GM21717 (cell line): ENCODE results near the gene NEMF.
"Not testable (repeated sequence)": the region's sequence is repeated elsewhere in the genome, so short reads cannot be mapped to it uniquely, and the experiment has no call there.

Experiments
- ATAC-seq: cut with Tn5 transposase; IDR thresholded peaks from one replicate; pipeline ENCODE4 v1.9.1; 2021; ENCODE audit warnings: mild to moderate bottlenecking, moderate library complexity; ENCODE audit not compliant: unreplicated experiment

Gene NEMF, protein sequence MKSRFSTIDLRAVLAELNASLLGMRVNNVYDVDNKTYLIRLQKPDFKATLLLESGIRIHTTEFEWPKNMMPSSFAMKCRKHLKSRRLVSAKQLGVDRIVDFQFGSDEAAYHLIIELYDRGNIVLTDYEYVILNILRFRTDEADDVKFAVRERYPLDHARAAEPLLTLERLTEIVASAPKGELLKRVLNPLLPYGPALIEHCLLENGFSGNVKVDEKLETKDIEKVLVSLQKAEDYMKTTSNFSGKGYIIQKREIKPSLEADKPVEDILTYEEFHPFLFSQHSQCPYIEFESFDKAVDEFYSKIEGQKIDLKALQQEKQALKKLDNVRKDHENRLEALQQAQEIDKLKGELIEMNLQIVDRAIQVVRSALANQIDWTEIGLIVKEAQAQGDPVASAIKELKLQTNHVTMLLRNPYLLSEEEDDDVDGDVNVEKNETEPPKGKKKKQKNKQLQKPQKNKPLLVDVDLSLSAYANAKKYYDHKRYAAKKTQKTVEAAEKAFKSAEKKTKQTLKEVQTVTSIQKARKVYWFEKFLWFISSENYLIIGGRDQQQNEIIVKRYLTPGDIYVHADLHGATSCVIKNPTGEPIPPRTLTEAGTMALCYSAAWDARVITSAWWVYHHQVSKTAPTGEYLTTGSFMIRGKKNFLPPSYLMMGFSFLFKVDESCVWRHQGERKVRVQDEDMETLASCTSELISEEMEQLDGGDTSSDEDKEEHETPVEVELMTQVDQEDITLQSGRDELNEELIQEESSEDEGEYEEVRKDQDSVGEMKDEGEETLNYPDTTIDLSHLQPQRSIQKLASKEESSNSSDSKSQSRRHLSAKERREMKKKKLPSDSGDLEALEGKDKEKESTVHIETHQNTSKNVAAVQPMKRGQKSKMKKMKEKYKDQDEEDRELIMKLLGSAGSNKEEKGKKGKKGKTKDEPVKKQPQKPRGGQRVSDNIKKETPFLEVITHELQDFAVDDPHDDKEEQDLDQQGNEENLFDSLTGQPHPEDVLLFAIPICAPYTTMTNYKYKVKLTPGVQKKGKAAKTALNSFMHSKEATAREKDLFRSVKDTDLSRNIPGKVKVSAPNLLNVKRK

DNA sequence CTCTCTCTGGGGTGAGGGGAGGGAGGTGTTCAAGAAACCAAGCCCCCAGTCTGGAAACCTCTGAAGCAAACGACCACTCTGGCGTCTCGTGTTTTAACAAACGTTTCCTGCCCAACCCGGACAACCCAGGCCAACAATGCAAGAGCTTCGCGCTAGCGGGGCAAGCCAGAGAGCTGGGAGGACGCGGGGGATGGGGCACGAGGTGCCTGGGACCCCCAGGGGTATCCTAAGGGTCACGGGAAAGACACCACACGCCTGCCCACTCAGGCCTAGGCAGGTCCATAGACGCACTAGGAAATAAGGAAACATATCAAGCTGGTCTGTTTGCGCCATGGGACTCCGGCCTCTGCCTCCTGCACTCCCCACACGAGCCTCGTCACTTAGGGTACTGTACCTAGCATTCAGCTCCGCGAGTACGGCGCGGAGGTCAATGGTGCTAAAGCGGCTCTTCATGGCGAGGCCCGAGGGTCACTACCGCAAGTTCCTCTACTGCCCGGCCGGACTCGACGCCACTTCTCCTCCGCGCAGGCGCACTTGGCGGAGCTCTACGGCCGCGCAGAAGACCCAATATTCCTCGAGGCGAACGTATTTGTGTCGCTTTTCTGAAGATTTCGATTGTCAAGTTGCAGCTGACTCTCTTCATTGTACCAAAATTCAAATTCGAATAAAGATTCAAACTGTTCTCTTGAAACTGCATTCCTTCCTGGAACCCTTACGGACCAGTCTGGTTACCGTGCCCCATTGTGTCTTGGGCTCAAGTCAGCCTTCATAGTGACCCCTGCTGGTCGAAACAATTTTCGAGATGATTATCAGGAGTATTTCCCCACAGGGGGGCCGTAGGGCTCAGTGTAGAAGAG lies at the start of gene NEMF:
Gene NEMF, minus strand, starts transcription at position 488 of the 857 bp plus-strand sequence. Its CDS starts 35 bp downstream, at position 453.
- ATAC-seq = peak; percentile 80

DNA sequence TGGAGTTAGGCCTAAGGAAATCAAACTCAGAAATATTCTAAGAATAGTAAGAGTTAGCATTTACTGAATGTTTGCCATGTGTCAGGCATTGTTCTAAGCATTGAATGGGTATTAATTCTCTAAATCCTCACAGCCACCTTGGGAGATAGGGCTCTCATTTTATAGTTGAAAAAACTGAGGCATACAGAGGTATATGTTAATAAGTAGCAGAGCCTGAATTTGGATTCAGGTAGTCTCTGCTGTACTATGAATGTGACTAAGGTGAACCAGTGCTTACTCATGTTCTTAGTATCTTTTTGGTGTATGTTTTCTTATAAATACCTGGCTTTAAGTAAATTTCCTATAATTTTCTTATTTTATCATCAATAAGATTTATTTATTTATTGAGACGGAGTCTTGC lies 48.4 kb upstream of the NEMF start:
- ATAC-seq = no peak

DNA sequence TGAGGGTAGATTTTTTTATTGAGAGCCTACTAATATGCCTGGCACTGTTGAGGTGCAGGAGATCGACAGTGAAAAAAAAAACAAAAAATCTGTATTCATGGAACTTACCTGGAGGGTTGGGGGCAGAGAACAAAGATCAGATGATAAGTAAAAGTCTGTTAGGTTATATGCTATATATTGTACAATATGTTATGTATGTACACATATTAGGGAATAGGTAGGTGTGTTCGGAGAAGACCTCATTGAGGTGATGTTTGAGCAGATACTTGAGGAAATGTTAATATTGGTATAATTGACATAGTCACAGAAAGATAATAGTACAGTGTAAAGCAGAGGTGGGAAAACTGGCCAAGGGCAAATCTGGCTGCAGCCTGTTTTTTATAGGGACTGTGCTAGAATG lies 45.9 kb upstream of the NEMF start:
- no peak for ATAC-seq

DNA sequence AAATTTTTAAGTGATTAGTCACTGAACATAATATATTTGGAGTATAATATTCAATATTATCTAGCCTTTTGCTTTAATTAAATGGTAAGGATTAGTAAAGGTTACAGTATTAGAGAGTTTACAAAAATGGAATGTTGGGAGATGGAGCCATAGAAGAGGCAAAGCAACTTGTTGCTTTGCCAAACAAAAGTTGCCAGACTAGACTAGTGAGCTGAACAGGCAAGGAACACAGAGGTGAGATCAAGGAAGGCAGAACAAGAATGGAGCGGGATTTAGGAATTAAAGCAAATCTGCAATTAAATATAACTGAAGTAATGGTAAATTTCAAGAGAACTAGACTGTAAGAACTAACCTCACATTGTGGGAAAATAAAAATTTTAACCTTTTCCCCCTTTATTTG lies 45.4 kb upstream of the NEMF start:
- no peak for ATAC-seq

DNA sequence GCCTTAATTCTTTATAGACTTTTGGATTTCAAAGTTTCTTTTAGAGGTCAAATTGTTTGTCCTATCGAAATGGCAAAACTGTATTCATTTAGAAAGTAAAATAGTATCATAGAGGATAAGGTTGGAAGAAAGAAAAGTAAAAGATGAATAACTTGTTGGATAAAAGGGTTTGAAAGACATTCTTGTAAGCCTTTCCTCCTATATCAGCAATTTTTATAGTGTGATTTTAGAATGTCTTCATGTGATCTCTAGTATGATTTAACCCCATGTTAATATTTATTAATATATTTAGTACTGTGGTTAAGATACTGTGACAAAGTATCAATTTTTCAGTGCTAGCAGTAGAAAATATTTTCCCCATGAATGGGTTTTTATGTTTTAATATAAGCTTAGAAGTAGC lies 44.8 kb upstream of the NEMF start:
- ATAC-seq = no peak

DNA sequence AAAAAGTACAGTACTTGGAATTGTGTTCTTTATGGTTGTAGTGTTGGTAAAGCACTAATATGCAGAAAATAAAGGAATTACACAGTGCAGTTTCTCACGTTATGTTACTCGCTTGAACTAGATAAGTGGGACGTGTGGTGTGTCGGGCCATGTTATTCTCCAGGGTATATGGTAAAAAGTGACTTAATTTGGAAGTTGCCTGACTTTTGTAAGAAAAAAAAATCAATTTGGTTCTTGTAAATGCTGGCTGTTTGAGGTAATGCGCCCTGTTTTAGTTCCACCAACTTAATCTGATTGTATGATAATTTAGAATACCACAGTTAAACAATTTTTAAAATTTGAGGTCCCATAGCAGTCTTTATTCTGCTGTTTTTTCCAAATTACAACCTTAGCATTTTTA lies 44.4 kb upstream of the NEMF start:
- no peak for ATAC-seq

DNA sequence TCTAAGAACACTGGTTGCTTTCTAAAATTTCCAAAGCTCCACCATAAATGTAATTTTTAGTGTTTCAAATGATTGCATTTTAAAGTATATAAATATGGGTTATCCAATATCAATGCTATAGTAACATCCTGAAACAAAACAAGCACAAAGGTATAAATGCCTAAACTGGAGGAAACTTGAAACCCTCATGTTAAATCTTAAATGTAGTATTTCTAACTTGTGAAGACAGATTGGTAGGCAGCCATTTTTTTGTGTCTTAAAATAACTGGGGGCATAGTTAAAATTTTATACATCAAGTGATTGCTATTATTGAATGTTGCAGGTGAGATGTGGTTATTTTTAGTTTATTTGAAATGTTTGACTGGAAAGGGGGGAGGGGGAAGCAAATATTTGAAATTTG lies 43.7 kb upstream of the NEMF start:
- ATAC-seq = not testable (repeated sequence)

DNA sequence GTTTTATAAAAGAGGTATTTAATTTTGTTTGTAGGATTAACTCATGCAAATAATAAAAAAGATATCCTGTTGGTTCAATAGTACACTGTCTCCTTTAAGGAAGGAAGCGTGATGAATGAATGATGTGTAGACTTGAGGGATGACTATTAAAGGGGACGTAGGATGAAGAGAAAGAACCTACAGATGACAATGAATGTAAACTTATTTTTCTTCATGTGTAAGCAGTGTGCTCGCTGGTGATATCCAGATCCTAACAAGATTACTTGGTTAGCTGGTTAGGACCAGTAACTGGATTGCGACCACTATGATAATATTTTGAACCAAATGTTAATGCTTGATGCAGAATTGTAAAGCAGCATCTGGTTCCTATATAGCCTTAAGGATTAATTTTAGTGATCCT lies 42.9 kb upstream of the NEMF start:
- ATAC-seq = no peak

DNA sequence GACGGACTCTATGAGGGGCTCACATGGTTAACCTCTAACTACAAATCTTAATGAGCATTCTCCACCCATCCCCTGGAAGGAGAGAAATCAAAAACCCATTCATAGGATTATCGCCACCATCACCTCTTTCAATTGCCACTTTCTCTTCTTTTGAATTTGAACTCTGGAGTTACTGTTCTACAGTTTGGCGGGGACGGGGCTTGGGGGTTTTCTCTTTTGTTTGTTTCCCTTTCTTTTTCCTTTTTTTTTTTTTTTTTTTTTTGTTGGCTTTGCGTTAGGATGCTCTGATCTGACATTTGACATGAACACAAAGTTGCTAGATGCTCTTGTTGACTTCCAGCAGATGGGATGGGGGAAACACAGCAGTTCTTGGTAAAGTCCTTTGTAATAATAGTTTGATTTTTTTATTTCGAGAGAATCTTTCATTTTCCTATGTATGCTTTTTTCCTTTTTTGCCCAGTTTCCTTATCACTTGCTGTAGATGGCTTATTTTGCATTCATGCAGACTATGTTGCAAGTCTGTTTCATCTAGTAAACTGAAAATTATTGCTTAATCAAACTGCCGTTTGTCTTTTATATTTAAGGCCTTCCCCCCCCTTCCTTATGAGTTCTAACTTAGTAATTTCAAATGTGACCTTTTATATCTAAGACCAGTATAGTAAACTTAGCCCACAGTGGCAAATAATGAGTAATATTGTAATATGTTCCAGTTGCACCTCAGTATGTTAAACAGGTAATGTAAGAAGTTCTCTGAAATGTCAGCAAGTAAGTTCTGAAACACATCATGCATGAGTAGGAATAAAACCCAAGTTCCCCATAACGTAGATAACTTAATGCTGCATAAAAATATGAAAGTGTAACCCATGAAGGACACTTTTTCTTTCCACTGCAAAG lies 41.9 kb upstream of the NEMF start:
- ATAC-seq = not testable (repeated sequence)

DNA sequence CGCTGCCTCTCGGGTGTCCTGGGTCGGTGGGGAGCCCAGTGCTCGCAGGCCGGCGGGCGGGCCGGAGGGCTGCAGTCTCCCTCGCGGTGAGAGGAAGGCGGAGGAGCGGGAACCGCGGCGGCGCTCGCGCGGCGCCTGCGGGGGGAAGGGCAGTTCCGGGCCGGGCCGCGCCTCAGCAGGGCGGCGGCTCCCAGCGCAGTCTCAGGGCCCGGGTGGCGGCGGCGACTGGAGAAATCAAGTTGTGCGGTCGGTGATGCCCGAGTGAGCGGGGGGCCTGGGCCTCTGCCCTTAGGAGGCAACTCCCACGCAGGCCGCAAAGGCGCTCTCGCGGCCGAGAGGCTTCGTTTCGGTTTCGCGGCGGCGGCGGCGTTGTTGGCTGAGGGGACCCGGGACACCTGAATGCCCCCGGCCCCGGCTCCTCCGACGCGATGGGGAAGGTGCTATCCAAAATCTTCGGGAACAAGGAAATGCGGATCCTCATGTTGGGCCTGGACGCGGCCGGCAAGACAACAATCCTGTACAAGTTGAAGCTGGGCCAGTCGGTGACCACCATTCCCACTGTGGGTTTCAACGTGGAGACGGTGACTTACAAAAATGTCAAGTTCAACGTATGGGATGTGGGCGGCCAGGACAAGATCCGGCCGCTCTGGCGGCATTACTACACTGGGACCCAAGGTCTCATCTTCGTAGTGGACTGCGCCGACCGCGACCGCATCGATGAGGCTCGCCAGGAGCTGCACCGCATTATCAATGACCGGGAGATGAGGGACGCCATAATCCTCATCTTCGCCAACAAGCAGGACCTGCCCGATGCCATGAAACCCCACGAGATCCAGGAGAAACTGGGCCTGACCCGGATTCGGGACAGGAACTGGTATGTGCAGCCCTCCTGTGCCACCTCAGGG lies 41.0 kb upstream of the NEMF start:
- ATAC-seq = peak; percentile 43

DNA sequence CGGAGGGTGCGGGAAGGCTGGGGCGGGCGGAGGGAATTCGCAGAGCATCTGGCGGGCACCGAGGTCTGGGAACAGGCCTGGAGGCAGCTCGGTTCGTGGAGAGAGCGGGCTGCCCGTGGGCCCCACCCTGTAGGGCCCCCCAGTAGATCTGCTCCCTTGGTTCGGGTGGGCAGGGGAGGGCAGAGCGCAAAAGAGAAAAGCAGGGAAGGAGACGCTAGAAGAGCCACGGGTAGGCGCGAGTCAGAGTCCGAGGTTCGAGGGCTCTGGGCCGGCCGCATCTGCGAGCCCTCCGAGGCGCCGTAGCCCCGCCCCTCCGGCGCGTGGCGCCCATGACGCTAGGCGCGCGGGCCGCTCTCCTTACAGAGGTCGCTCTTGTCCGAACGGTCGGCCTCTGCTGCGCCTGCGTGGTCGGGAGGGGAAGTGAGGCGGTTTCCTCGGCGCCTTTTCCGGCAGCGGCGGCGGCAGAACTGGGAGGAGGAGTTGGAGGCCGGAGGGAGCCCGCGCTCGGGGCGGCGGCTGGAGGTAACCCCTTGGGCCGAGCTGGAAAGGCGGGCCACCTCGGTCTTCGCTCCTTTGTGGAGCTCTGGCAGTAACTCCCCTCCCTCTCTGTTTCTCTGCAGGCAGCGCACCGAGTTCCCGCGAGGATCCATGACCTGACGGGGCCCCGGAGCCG lies 40.2 kb upstream of the NEMF start, which contains the start of gene ARF6:
Gene ARF6, plus strand, starts transcription at position 447 of the 673 bp plus-strand sequence. CDS start 655 bp downstream, outside the sequence.
- peak; percentile 76 for ATAC-seq

DNA sequence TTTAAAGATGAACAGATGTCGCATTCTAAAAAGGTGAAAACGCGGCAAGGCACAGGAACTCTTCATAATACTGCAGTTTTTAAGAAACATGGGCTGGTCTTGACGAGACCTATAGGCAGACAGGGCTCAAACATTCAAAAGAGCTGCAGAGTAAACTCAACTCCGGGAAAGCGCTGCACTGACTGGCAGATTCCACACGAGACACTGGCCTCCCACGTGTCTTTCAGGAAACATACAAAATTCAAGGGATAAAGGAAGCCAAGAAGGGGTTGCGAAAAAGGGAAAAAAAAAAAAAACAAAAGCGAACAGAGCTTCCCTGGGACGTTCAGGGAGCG lies 39.7 kb upstream of the NEMF start:
- peak; percentile 20 for ATAC-seq

DNA sequence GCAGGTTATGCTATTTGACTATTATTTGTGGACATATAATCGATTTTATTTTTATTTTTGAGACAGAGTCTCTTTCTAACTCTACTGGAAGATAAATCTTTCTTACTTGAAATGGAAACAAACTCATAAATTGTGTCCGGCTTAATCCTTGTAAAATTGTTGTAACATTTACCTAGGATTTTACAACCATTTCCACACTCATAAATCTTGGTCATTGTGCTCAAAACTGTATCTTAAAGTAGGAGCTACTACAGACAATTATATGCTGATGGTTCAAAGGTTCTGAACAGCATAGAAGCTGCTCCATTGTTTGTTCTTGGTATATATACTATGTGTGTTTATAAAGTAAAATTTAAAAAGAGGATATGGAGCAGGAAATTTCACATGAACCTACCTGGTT lies 35.7 kb upstream of the NEMF start:
- ATAC-seq = no peak

DNA sequence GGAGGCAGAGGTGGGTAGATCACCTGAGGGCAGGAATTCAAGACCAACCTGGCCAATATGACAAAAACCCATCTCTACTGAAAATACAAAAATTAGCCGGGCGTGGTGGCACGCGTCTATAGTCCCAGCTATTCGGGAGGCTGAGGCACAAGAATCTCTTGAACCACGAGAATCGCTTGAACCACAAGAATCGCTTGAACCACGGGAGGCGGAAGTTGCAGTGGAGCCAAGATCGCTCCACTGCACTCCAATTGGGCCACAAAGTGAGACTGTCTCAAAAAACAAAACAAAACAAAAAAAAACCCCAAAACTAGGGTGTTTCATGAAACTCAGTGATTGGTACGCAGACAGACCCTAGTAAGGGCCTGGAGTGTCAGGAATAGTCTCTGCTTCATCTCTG lies 33.9 kb upstream of the NEMF start:
- ATAC-seq = no peak

DNA sequence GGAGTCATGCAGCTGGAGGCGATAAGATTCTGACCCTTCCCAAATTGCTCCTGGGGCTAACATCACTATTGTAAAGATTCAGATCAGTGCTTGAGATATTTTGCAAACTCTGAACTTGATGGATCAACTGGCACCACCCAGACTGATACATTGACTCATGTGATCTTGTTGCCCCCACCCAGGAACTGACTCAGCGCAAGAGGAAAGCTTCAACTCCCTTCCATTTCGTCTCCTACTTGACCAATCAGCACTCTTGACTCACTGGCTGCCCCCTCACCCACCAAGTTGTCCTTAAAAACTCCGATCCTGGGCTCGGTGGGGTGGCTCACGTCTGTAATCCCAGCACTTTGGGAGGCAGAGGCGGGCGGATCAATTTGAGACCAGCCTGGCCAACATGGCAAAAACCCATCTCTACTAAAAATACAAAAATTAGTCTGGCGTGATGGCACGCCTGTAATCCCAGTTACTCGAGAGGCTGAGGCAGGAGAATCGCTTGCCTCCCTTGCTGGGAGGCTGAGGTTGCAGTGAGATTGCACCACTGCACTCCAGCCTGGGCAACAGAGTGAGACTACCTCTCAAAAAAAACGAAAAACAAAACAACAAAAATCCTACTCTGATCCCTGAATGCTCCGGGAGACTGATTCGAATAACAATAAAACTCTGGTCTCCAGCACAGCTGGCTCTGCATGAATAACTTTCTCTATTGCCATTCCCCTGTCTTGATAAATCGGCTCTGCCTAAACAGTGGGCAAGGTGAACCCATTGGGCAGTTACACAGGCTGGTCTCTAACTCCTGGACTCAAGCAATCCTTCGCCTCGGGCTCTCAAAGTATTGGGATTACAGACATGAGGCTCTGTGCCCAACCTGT lies 30.5 kb upstream of the NEMF start:
- no peak for ATAC-seq

DNA sequence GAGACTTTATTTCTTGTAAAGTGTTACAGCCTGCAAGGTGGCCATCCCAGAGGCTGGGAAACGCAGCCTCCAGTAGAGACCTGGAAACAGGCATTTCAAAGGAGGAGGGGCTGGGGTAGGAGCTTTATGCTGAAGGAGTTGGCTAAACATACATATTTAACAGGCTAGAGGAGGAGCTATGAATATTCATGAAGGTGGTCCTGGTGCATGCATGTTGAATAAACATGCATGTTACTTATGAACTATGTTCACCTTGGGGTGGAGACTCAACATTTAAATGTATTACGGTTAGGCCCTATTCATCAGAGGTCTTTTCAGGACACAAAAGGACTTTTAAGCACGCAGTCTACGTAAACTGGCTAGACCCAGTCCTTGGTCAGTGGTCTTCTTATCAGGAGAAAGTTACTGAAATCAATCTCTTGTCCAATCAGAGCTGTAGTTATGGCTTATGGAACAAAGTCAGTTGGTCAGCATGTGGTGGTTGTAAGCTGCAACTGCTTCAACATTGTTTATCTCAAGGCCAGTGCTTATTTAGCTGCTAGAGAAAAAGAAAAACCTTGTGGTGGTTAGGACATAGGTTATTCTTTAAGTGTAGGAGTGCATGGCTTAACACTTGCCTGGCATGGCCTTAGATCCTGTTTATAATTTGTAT lies 28.9 kb upstream of the NEMF start:
- ATAC-seq = no peak
